Measurements from ENCODE around the gene P3H3.

- TF ChIP-seq CTCF (IDR thresholded peaks at IDR 0.05), result no peak
- TF ChIP-seq POLR2A (IDR thresholded peaks at IDR 0.05), result no peak
Observed at GRCh38 chr12:6784296-6784695, 43.9 kb upstream of the P3H3 start.

All from testis (tissue), 2 donors.